A549 (cell line): ENCODE measurements around the gene ARHGAP19.

Experiments
- EP300 ChIP-seq, 2 experiments: fragments of >200 bp; sonication (Bioruptor Twin); formaldehyde crosslinking; IDR thresholded peaks; 2 replicates in 1 of 2; 3 replicates in 1 of 2; pipeline ENCODE4 v1.6.1; 2016 to 2017
- JUNB ChIP-seq: fragments of >200 bp; sonication (Bioruptor Twin); formaldehyde crosslinking; IDR thresholded peaks from 2 replicates; pipeline ENCODE4 v1.6.1; 2016
- KDM1A ChIP-seq: fragments of 200-600 bp; sonication (generic); IDR thresholded peaks from 2 replicates; pipeline ENCODE4 v1.6.1; 2016; ENCODE audit warnings: low read depth, mild to moderate bottlenecking
- MAZ ChIP-seq: fragments of 150-350 bp; IDR thresholded peaks from 2 replicates; pipeline ENCODE4 v1.6.1; 2014; ENCODE audit warnings: antibody characterized with exemption, low read depth, low read length, borderline replicate concordance
- NPAS2 ChIP-seq: fragments of 250-450 bp; sonication (Bioruptor Pico); IDR thresholded peaks from 2 replicates; pipeline ENCODE4 v1.8.0; 2022; ENCODE audit warnings: mild to moderate bottlenecking, moderate library complexity, borderline replicate concordance
- NR3C1 ChIP-seq: fragments of >200 bp; sonication (Bioruptor Twin); formaldehyde crosslinking; IDR thresholded peaks from 3 replicates; pipeline ENCODE4 v1.6.1; 2017
- POLR2A ChIP-seq: IDR thresholded peaks from 2 replicates; pipeline ENCODE4 v1.6.1; 2012; ENCODE audit warnings: mild to moderate bottlenecking, low read length
- POLR2AphosphoS2 ChIP-seq: conservative IDR thresholded peaks from 2 replicates; pipeline ENCODE4 v1.6.1; 2012; ENCODE audit warnings: low read length, improper control_type of control experiment, inconsistent platforms
- RCOR1 ChIP-seq: fragments of 150-350 bp; IDR thresholded peaks from 2 replicates; pipeline ENCODE4 v1.6.1; 2014; ENCODE audit warnings: antibody characterized with exemption, low read length, low read depth
- RFX5 ChIP-seq: fragments of 450-650 bp; IDR thresholded peaks from 2 replicates; pipeline ENCODE4 v1.7.1; 2014; ENCODE audit warnings: antibody characterized with exemption, mild to moderate bottlenecking, moderate library complexity
- TF ChIP-seq, protein P1 (sequence below): fragments of >200 bp; sonication (Bioruptor Twin); formaldehyde crosslinking; IDR thresholded peaks from 3 replicates; pipeline ENCODE4 v1.5.1; 2016
- TF ChIP-seq, protein P2 (sequence below): IDR thresholded peaks from 2 replicates; pipeline ENCODE4 v1.6.1; 2012
- TF ChIP-seq, protein P3 (sequence below): IDR thresholded peaks from 2 replicates; pipeline ENCODE4 v1.6.1; 2012; ENCODE audit warnings: low read depth, borderline replicate concordance
- TF ChIP-seq, protein P4 (sequence below): IDR thresholded peaks from 2 replicates; pipeline ENCODE4 v1.6.1; 2012

DNA sequence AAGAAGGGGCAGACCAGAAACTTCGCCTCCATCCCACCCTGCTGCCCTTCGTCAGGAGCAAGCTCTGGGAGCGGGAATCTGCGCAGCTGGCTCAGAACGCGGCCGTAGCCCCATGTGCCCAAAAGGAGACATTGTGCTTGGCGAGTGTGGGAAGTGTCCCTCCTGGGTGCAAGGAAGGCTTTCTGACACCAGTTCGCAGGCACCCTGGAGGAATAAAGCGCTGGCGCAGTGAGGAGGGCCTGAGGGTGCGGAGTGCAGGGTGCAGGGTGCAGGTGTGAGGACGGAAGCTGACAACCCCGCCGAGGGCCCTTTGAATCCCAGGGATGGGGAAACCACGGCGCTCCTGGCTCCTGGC lies 107.5 kb downstream of the ARHGAP19 start:
- TF ChIP-seq NPAS2 (CRISPR knock-in tag) (no peak), NR3C1 (no peak), RCOR1 (no peak), RFX5 (no peak), POLR2A (no peak), POLR2AphosphoS2 (no peak), KDM1A (no peak), EP300 (IDR thresholded peaks at IDR 0.05) (no peak), JUNB (no peak), MAZ (no peak)
- TF ChIP-seq, protein P1, sequence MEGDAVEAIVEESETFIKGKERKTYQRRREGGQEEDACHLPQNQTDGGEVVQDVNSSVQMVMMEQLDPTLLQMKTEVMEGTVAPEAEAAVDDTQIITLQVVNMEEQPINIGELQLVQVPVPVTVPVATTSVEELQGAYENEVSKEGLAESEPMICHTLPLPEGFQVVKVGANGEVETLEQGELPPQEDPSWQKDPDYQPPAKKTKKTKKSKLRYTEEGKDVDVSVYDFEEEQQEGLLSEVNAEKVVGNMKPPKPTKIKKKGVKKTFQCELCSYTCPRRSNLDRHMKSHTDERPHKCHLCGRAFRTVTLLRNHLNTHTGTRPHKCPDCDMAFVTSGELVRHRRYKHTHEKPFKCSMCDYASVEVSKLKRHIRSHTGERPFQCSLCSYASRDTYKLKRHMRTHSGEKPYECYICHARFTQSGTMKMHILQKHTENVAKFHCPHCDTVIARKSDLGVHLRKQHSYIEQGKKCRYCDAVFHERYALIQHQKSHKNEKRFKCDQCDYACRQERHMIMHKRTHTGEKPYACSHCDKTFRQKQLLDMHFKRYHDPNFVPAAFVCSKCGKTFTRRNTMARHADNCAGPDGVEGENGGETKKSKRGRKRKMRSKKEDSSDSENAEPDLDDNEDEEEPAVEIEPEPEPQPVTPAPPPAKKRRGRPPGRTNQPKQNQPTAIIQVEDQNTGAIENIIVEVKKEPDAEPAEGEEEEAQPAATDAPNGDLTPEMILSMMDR: no peak
- TF ChIP-seq, protein P2, sequence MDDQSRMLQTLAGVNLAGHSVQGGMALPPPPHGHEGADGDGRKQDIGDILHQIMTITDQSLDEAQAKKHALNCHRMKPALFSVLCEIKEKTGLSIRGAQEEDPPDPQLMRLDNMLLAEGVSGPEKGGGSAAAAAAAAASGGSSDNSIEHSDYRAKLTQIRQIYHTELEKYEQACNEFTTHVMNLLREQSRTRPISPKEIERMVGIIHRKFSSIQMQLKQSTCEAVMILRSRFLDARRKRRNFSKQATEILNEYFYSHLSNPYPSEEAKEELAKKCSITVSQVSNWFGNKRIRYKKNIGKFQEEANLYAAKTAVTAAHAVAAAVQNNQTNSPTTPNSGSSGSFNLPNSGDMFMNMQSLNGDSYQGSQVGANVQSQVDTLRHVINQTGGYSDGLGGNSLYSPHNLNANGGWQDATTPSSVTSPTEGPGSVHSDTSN: no peak
- TF ChIP-seq, protein P3, sequence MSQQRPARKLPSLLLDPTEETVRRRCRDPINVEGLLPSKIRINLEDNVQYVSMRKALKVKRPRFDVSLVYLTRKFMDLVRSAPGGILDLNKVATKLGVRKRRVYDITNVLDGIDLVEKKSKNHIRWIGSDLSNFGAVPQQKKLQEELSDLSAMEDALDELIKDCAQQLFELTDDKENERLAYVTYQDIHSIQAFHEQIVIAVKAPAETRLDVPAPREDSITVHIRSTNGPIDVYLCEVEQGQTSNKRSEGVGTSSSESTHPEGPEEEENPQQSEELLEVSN: no peak
- TF ChIP-seq, protein P4, sequence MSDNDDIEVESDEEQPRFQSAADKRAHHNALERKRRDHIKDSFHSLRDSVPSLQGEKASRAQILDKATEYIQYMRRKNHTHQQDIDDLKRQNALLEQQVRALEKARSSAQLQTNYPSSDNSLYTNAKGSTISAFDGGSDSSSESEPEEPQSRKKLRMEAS: no peak
